Natural killer cell (primary cell): ENCODE data around the gene MAST4. TPM values are rescaled to one million over a fixed set of nuclear protein-coding genes. Genes with fewer than 3 reads are reported as not detected.

Experiments used
- ATAC-seq, 3 donors: fragments of 150-1000 bp in 2 of 3; fragments of 200-7000 bp in 1 of 3; cut with Tn5 transposase; 1 replicate in 1 of 3; 2 replicates in 2 of 3; pipeline ENCODE4 v1.10.0; 2021; ENCODE audit warnings: mild to moderate bottlenecking in 2 of 3, moderate library complexity in 2 of 3
- DNase-seq, 2 donors: peaks; one replicate each; pipeline versions ENCODE4 v3.0.0 to v3.0.0-alpha.2; 2013 to 2021; ENCODE audit warnings: mixed read lengths in 1 of 2
- H3K27ac ChIP-seq: one replicate; pipeline ENCODE4 v1.5.1; 2013; ENCODE audit warnings: mild to moderate bottlenecking, low read length
- H3K27me3 ChIP-seq: one replicate; pipeline ENCODE4 v1.6.1; 2013; ENCODE audit warnings: low read length; ENCODE audit not compliant: control insufficient read depth, insufficient read depth
- H3K36me3 ChIP-seq: one replicate; pipeline ENCODE4 v1.6.1; 2013; ENCODE audit warnings: low read length; ENCODE audit not compliant: control insufficient read depth, insufficient read depth
- H3K4me1 ChIP-seq: one replicate; pipeline ENCODE4 v1.6.1; 2013; ENCODE audit warnings: low read length; ENCODE audit not compliant: control insufficient read depth, insufficient read depth
- H3K4me3 ChIP-seq: one replicate; pipeline ENCODE4 v1.5.1; 2013; ENCODE audit warnings: low read length
- H3K9me3 ChIP-seq: one replicate; pipeline ENCODE4 v1.6.1; 2013; ENCODE audit warnings: low read length; ENCODE audit not compliant: control insufficient read depth, insufficient read depth
- H3K27ac Mint-ChIP-seq, 2 donors: one replicate each; pipeline ENCODE4 v1.8.0; 2022; ENCODE audit warnings: mild to moderate bottlenecking in 2 of 2, mixed read lengths in 2 of 2, moderate library complexity in 1 of 2
- H3K27me3 Mint-ChIP-seq, 2 donors: one replicate each; pipeline ENCODE4 v1.8.0; 2022; ENCODE audit warnings: low read depth in 2 of 2, mixed read lengths in 2 of 2
- H3K36me3 Mint-ChIP-seq: one replicate; pipeline ENCODE4 v1.8.0; 2022; ENCODE audit warnings: mixed read lengths
- H3K4me1 Mint-ChIP-seq, 2 donors: one replicate each; pipeline ENCODE4 v1.8.0; 2022; ENCODE audit warnings: mixed read lengths in 2 of 2
- H3K4me3 Mint-ChIP-seq: one replicate; pipeline ENCODE4 v1.8.0; 2022; ENCODE audit warnings: mild to moderate bottlenecking, moderate library complexity, mixed read lengths
- H3K9me3 Mint-ChIP-seq, 2 donors: one replicate each; pipeline ENCODE4 v1.8.0; 2022; ENCODE audit warnings: mixed read lengths in 2 of 2
- CTCF ChIP-seq: fragments of 200-600 bp; IDR thresholded peaks from one replicate; pipeline ENCODE4 v1.8.0; 2022; ENCODE audit warnings: antibody characterized with exemption
- WGBS: methylation state at CpG from one replicate; pipeline ENCODE4 v1.1.7; 2013; ENCODE audit warnings: missing lambda C conversion rate; ENCODE audit not compliant: insufficient coverage; 5-methylcytosine and 5-hydroxymethylcytosine counted together
- intact Hi-C: fragments of 100-400 bp; cut with micrococcal nuclease; formaldehyde crosslinking; loops from one replicate; pipeline ENCODE4 v1.14.2; 2022
- total RNA-seq, 4 donors: library from RNA; stranded (reverse); fragments of 120-200 nt in 1 of 4; gene quantifications; one replicate each; pipeline versions ENCODE4 v1.2.3 to v1.2.4, GENCODE V29; 2013 to 2022

MAST4 gene
- total RNA-seq, 3 donors from 2014 or later (not counting 1 experiment from before 2014, with no cell fraction given), result 6.5 to 14.1 (median 12.7) TPM

DNA sequence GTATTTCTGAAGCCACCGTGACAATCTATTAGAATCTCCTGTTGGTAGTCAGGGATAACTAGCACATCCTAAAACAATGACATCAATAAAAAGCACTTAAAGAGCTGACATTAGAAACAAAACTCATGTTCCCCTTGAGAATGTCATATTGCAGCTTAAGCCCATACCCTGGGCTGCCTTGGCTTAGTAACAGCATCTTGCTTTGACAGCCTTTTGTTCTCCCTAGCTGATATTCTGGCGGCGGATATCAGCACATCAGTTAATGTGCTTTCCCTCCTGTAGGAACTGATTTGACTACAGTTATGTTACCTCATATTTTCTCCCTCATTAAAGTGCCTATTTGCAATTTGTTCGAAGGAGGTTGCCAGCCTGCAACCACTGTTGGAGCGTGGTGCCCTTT lies 386.3 kb downstream of the MAST4 start:
- Mint-ChIP-seq H3K27me3 (peaks cover 23 to 32% of the 10 kb centered on the region in 2 donors), H3K36me3 (no peaks in the 10 kb centered on the region), H3K27ac (no peak overlapping the region), H3K4me1 (no peaks in the 10 kb centered on the region), H3K9me3 (no peaks in the 10 kb centered on the region), H3K4me3 (no peak overlapping the region)
- Histone ChIP-seq H3K27ac (no peak overlapping the region), H3K9me3 (no peaks in the 10 kb centered on the region), H3K36me3 (no peaks in the 10 kb centered on the region), H3K4me1 (no peaks in the 10 kb centered on the region), H3K27me3 (peaks cover 3% of the 10 kb centered on the region), H3K4me3 (no peak overlapping the region)
- ATAC-seq, result no peak
- no peak for TF ChIP-seq CTCF
- intact Hi-C loops, result no loop called here
- WGBS, result 94% methylated on average over 4 of the region's 5 CpGs
- DNase-seq, result no peak

DNA sequence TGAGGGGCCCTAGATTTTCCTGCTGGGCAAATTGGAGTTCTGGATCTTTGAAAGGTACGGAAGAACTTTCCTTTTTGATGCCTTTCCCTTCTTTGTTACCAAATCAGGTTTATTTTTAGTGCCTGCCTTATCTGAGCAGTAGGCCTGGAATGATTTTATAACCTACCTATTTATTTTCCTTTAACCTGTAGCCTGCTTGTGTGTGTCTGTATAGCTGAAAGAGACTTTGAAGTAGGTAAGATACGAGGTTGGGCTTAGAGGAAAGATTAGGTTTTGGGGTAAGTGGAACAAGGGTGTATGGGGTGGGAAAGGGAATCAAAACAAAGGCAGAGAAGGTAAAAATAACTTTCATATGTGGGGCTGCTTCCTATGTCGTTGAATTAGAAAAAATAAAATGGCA lies 389.2 kb downstream of the MAST4 start:
- Histone ChIP-seq H3K9me3 (no peaks in the 10 kb centered on the region), H3K27ac (no peak overlapping the region), H3K36me3 (no peaks in the 10 kb centered on the region), H3K27me3 (no peaks in the 10 kb centered on the region), H3K4me1 (no peaks in the 10 kb centered on the region), H3K4me3 (no peak overlapping the region)
- Mint-ChIP-seq H3K36me3 (no peaks in the 10 kb centered on the region), H3K27ac (no peak overlapping the region), H3K4me1 (no peaks in the 10 kb centered on the region), H3K27me3 (peaks cover 15 to 19% of the 10 kb centered on the region in 2 donors), H3K9me3 (no peaks in the 10 kb centered on the region), H3K4me3 (no peak overlapping the region)
- DNase-seq, result no peak
- 68% methylated on average over 3 of the region's 3 CpGs for WGBS
- no peak for ATAC-seq
- intact Hi-C loops, result no loop called here
- no peak for TF ChIP-seq CTCF

DNA sequence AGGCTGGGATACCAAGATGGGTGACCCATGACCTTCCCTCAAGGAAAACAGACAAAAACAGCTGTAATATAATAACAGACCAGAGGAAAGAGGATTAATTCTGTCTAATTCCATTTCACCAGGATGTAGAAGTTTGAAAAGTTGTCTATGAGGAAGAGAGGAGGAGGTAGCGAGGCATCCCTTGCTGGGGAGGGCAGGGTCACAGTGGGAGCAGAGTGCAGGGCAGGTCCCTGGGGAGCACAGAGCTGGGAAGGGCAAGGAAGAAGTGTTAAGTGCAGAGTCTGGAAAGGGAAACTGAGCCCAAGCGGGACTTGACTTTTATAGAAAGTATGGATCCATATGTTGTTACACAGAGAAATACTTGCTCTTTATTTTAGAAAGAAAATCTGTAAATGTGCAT lies 389.8 kb downstream of the MAST4 start:
- Mint-ChIP-seq H3K27ac (no peak overlapping the region), H3K36me3 (no peaks in the 10 kb centered on the region), H3K4me1 (no peaks in the 10 kb centered on the region), H3K4me3 (no peak overlapping the region), H3K27me3 (peaks cover 15 to 19% of the 10 kb centered on the region in 2 donors), H3K9me3 (no peaks in the 10 kb centered on the region)
- H3K4me3 ChIP-seq, result no peak overlapping the region
- ATAC-seq (no peak), DNase-seq (no peak)
- H3K27me3 ChIP-seq, result no peaks in the 10 kb centered on the region
- TF ChIP-seq CTCF, result no peak
- no peak overlapping the region for H3K27ac ChIP-seq
- no peaks in the 10 kb centered on the region for H3K4me1 ChIP-seq
- WGBS, result 95% methylated on average over 2 of the region's 2 CpGs
- no peaks in the 10 kb centered on the region for H3K36me3 ChIP-seq
- intact Hi-C loops, result no loop called here
- no peaks in the 10 kb centered on the region for H3K9me3 ChIP-seq

DNA sequence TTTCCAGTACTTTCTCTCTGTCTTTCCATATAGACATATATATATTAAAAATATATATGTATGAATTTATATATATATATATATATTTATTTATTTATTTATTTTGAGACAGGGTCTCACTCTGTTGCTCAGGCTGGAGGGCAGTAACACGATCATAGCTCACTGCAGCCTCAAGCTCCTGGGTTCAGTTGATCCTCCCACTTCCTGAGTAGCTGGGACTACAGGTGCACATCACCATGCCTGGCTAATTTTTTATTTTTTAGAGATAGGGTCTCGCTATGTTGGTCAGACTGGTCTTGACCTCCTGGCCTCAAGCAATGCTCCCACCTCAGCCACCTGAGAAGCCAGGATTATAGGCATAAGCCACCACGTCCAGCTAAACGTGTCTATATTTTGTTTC lies 390.3 kb downstream of the MAST4 start:
- intact Hi-C loops, result no loop called here
- 46% methylated on average over 2 of the region's 4 CpGs for WGBS
- Mint-ChIP-seq H3K4me1 (no peaks in the 10 kb centered on the region), H3K9me3 (no peaks in the 10 kb centered on the region), H3K36me3 (no peaks in the 10 kb centered on the region), H3K27ac (no peak overlapping the region), H3K27me3 (peaks cover 15 to 19% of the 10 kb centered on the region in 2 donors), H3K4me3 (no peak overlapping the region)
- no peak for ATAC-seq
- DNase-seq, result no peak
- no peak for TF ChIP-seq CTCF
- H3K4me3 ChIP-seq, result no peak overlapping the region
- H3K27ac ChIP-seq, result no peak overlapping the region
- H3K9me3 ChIP-seq, result no peaks in the 10 kb centered on the region
- no peaks in the 10 kb centered on the region for H3K4me1 ChIP-seq
- H3K27me3 ChIP-seq, result no peaks in the 10 kb centered on the region
- no peaks in the 10 kb centered on the region for H3K36me3 ChIP-seq
